Measurements from ENCODE around the gene PIP5K1B.

The PIP5K1B gene

DNA sequence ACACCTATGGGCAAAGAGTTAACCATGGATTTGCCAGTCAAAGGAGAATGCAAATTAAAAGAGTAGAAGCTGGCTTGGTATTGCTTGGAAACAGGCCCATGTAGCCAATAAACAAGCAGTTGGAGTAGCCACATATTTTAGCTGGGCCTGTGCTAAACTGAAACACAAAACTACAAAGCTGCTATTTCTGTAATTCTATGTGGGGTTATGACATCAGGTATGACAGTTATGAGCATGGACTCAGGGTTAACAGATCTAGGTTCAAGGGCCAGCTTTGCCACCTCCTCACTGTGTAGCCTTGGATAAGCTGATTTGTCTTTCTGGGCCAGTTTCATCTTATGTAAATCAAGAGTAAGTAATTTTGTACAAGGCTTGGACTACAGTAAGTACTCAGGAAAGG lies 142.7 kb downstream of the PIP5K1B start:
- DNase-seq (ENCODE audit: low read depth in 2 of 2, low spot score in 1 of 2), result no peak

DNA sequence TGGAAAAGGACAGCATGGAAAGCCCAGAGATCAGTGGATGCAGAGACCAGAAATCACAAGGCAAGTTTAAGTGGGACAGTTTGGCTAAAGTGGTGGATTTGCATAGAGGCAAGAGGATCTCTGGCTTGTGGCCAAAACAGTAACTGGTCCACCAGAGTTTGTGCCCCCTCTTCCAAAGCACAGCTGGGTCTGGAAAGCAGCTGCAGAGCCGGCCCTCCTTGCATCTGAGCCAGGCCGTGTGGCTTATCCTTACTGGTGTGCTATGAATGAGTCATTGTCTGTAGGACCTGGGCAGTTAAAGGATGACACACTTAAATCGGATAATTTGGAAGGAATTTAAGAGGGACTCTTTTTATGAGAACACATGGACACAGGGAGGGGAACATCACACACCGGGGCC lies 146.6 kb downstream of the PIP5K1B start:
- DNase-seq (ENCODE audit: low read depth in 2 of 2, low spot score in 1 of 2), result no peak

DNA sequence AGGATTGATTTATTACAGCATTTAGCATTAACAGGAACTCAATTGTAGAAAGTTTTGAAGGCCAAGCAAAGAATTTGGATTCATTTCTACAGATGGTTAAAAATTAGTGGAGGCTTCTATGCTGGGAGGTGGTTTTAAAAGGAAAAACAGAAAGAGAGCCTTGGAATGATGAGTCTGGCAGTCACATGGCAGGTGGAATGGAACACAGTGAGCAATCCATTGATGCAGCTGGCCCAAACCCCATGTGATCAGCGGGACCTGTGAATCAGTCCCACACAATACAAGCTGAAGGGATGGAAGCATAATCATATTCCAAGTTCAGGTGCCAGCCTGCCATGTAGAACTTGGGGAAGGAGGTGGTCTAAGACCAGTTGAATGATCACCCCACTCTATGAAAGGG lies 147.9 kb downstream of the PIP5K1B start:
- DNase-seq (ENCODE audit: low read depth in 2 of 2, low spot score in 1 of 2), result no peak

DNA sequence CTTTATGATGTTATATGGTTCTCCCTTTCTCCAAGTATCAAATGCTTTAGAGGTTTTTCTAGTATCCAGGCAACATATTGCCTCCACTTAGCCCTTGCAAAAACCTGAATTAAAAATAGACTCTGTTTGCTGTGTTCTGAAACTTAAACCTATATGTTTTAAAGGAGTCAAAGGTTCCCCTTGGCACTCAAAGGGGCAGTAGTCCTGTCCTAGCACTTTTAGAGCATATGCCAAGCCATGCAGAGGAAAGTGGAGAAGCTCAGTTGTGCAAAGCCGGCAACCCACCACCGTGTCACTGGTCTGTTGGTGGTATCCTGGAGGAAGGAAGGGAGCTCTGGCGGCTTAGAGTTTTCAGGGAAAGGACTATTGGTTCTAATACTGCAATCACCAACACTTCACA lies 154.3 kb downstream of the PIP5K1B start:
- no peak for DNase-seq (ENCODE audit: low read depth in 2 of 2, low spot score in 1 of 2)

DNA sequence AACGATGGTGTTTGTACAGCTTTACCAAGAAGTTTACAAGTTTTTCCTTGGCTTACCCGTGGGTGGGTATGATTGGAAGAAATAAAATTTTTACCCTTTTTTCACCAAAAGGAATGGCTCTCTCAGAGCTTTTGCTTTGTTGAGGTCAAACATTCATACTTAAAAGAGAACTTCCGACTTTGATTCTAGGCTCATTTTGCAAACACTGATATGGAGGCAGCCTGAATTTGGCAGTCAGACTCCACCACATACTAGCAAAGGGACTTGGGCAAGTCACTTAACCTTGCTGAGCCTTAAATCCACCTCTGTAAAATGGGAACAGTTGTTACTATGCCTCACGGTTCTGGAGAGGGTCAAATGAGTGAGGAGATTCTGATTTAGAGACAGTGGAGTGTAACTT lies 155.4 kb downstream of the PIP5K1B start:
- DNase-seq (ENCODE audit: low read depth in 2 of 2, low spot score in 1 of 2), result no peak

DNA sequence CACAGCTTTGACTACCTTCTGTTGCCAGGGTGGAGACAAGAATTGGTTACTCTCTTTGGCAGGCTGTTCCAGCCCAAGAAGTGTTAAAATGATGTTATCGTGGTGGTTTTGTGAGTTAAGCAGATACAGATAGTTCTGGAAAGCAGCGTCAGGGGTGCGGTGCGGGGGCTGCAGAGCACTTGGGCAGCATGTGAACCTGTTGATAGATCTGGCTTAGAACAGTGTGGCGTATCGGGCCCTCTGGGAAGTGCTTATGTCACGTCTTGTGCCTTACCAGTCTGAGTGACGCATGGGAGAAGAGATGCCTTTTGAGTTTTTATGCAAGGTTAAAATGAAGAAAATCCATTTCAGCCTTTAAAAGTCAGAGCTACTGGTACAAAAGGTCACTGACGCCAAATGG lies 156.4 kb downstream of the PIP5K1B start:
- no peak for DNase-seq (ENCODE audit: low read depth in 2 of 2, low spot score in 1 of 2)

DNA sequence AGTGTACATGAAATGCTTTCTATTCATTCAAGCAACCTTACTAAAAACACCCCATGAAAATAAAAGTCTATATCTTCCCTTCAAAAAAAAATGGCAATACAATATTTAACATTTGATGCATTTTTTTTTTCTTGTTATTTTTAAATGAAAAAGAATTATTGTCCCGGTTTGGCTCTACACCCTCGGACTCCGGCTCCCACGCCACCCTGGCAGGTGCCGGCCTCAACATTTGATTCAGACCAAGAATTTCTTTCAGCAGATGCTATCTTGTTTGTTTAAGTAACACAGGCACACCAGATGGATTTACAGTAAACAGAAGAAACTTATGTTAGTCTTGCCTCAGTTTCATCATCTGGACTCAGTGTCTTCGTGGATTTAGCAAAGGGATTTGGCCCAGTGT lies 162.0 kb downstream of the PIP5K1B start:
- DNase-seq (ENCODE audit: low read depth in 2 of 2, low spot score in 1 of 2), result no peak

DNA sequence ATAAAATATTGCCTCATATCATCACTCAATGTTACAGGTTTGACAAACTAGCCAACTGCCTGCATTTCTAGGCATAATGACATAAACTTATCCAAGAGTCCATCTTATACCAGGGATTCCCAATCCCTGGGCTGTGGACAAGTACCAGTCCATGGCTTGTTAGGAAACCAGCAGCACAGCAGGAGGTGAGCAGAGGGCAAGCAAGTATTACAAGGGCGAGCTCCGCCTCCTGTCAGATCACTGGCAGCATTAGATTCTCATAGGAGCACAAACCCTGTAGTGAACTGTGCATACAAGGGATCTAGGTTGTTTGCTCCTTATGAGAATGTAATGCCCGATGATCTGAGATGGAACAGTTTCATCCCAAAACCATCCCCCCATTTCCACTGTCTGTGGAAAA lies 164.0 kb downstream of the PIP5K1B start:
- DNase-seq (ENCODE audit: low read depth in 2 of 2, low spot score in 1 of 2), result no peak

DNA sequence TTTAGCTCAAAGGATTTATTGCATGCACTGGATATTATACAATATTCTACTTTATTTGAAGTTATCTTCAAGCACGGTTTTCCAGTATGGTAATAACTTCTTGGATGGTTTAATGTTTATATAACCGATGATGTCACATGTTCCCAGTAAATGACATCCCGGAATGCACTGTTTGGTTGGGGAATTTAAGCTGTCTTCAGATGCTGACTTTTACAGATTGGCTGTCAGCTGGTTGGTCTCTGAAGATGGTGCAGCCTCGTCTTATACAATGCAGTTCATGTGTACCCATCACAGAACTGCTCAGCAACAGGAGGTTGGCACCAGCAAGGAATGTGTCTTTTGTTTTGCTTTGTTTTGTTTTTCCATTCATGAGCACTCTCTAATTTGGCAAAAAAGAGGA lies 165.0 kb downstream of the PIP5K1B start:
- no peak for DNase-seq (ENCODE audit: low read depth in 2 of 2, low spot score in 1 of 2)

DNA sequence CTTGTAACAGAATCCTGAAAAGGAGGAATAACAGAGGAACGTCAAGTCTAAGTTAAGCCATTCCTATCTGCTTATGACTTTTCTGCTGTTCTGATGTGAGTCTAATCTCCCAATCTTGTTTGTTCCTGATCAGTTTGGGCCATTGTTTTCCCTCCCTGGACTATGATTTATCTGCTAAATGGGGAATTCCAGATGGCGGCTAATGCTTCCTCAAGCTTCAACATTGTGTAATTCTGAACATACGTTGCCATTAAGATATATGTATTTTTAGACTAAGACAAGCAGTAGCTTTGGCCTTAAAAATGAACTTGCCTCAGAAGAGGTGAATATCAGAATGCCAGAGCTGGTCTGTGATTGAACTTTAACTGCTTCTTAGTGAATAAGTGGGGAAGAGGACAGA lies 166.2 kb downstream of the PIP5K1B start:
- DNase-seq (ENCODE audit: low read depth in 2 of 2, low spot score in 1 of 2), result no peak

DNA sequence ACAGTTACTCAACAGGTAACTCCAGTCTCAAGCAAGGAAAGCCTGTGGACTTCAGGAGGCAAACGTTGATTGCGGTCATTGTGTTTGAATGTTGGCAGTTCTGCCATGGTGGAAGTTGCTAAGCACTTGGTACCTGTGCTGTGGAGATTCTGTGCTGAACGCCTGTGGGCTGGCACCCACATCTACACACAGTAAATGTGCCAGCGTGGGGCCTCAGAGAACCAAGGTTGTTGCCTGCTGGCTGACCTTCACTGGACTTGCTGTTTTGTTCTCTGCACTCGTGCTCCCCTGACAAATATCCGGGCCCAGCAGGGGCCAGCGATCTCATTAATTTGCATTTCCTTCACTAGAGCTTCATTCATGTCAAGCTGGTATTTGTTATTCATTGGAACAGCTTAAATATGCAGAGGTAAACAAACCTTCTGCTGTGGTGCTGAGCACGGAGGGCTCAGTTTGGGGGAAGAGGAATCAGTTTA lies 167.0 kb downstream of the PIP5K1B start:
- no peak for DNase-seq (ENCODE audit: low read depth in 2 of 2, low spot score in 1 of 2)

DNA sequence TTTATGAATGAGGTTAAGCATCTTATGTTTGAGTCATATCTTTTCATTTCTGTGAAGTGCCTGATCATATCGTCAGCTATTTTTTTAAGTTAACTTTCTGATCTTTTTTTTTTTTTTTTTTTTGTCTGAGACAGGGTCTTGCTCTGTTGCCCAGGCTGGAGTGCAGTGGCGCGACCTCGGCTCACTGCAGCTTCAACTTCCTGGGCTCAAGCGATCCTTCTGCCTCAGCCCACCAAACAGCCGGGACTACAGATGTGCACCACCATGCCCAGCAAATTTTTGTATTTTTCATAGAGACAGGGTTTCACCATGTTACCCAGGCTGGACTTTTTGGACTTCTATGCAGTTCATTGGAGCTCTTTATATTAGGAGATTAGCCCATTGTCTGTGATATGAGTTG lies 168.1 kb downstream of the PIP5K1B start:
- no peak for DNase-seq (ENCODE audit: low read depth in 2 of 2, low spot score in 1 of 2)

DNA sequence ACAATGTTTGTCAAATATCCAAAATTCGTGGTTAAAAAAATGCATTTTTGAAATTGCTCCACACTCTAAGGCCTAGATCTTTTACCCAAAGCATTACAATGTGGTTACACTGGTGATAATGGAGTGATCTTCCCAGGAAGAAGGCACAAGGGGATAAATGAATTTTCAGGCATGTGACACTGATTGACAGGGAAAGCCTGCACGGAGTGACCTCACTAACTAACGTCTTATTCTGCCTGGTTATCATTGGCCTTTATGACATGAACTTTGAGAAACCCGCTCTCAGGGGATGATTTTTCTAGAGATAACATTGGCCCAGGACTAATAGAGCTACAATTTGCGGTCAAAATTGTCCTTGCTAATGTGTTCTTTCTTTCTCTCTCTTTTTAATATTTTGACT lies 171.2 kb downstream of the PIP5K1B start:
- DNase-seq (ENCODE audit: low read depth in 2 of 2, low spot score in 1 of 2), result no peak

DNA sequence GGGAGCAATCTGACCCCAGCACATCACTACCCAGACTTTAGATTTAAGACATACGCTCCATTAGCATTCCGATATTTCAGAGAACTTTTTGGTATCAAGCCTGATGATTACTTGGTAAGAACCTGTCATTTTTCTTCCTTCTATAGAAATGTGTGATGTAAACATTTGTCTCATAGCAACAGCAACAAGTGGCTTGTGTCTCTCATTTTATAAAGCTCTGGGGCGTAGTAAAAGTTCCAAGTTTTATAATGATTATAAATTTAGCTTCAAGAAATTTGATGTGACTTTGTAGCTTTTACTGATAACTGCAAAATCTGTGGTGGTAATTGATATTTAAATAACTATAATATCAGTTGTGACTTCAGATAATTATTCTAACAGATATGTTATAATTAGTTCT lies 171.6 kb downstream of the PIP5K1B start:
- no peak for DNase-seq (ENCODE audit: low read depth in 2 of 2, low spot score in 1 of 2)

DNA sequence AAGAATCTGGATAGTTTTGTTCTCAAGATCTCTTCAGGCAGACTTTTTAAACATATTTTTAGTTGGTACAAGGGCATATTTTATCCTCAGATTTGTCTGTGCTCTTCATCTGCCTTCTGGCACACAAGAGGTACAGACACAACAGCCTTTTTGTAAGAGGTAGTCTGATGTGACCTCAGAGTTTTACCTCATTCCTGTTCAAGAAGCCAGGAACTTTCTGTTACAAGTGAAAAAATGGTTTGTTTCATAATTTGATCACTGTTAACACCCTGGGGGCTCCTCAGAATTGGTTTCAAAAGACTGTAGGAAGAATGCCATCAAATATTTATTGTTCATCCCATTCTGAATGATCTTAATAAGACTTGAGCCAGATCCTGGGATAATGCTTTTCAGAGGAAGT lies 172.2 kb downstream of the PIP5K1B start:
- DNase-seq (ENCODE audit: low read depth in 2 of 2, low spot score in 1 of 2), result no peak

DNA sequence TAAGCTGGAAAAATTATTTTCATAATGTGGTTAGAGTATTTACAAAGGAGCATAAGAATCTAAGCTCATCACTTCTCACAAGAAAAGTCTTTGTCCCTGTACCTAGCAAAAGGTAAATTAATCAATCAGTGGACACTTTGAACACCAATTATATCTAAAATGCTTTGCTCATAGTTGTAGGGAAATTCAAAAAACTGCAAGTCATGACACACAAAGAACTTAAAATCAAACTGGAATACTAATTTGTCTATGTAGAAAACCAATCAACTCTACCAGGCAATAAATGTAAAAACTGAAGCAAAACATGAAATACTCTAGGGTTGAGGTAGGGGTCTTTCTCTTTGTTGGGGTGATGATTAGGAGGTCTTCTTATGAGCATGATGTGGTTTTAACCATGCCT lies 173.4 kb downstream of the PIP5K1B start:
- DNase-seq (ENCODE audit: low read depth in 2 of 2, low spot score in 1 of 2), result no peak

DNA sequence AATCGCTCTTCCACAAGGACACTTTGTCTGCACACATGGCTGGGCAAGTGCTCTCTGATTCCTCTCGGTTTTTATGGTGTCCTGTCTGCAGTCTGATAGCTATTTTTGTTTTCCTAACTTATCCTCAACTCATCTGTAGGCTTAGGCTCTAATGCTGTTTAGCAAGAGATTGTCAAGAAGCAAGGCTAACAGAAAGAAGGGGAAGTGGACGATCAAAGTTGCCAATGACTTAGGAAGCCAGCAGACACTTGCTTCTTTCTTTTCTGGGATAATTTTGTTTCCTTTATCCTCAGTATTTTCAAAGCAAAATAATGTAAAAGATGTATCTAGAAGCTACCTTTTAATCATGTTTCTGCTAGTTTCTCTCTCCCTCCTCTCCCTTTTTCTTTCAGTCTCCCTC lies 178.2 kb downstream of the PIP5K1B start:
- DNase-seq (ENCODE audit: low read depth in 2 of 2, low spot score in 1 of 2), result no peak

DNA sequence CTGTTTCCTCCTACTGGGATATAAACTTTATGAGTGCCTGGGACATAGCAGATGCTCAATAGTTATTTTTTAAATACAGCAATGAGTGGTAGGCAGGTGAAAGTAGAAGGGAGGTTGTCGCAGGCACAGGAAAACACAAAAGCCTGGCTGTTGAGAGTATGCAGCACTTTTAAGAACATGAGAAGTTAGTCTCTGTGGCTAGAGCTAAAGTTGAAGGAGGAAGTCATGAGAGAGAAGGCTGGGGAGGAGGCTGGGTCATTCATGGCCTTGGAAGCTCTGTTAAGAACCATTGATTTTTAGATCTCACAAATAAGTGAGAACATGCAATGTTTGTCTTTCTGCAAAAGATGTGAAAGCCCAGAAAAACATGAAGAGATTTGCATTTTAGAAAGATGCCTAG lies 182.2 kb downstream of the PIP5K1B start:
- DNase-seq (ENCODE audit: low read depth in 2 of 2, low spot score in 1 of 2), result no peak

DNA sequence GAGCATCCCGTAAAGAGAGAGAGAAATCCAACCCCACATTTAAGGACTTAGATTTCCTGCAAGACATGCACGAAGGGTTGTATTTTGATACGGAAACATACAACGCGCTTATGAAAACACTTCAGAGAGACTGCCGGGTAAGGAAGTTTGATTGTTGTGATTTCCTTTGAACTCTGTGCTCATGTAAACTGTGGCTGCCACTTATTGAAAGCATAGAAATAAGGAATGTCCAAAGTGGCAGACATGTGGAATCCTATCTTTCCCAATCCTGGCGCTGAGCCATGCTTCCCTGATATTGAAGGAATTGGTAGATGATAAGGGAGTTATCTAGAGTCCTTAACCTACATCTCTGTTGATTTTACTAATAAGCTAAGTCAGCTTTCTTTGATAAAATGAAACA lies 189.5 kb downstream of the PIP5K1B start:
- DNase-seq (ENCODE audit: low read depth in 2 of 2, low spot score in 1 of 2), result no peak

DNA sequence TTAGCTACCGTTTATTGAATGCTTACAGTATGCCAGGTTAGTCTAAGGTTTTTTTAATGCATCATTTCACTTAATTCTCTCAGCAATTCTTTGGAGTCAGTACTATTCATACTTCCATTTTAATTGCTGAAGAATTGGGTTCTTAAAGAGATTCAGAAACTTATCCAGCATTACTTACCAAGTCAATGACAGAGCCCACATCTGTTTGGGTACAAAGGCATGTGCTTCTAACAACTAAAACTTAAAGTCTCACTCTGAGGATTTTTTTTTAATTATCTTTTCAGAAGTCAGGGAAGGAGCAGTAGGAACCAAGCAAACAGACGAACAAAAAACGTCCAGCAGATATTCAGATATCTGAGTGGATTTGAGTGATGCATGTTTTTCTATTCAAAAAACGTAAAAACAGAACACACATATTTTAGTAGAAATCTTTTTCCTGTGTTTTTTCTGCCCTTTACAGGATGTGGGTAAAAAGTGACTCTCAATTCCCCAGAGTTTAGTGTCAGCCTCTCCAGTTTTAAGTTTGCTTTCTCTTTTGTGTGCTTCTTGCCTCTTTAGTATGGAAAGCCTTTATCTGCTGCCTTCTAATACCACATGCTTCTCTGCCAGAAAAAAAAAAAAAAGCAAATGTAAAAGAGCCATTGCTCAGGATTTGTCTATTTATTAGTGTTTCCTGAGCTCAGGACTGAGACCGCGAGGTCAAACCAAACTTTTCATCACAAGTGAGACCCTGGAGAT lies 190.9 kb downstream of the PIP5K1B start:
- no peak for DNase-seq (ENCODE audit: low read depth in 2 of 2, low spot score in 1 of 2)

DNA sequence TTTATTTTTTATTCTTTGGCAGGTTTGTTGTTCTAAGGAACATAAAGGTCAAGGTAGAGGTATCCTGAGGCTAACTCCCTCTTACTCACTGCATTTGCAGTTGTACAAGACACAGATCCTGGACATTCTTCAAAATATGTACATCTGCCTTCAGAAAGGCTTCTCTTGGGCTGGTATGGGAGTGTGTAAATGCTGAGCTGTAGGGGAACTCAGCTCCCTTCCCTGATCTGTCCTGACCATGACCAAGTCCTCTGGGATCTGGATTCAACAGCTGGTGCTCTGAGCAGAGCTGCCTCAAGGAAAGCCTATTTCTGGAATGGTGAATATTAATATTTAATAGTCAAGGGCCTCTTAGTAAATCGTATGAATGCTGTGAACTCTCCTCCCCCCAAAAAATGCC lies 191.4 kb downstream of the PIP5K1B start:
- DNase-seq (ENCODE audit: low read depth in 2 of 2, low spot score in 1 of 2), result no peak

DNA sequence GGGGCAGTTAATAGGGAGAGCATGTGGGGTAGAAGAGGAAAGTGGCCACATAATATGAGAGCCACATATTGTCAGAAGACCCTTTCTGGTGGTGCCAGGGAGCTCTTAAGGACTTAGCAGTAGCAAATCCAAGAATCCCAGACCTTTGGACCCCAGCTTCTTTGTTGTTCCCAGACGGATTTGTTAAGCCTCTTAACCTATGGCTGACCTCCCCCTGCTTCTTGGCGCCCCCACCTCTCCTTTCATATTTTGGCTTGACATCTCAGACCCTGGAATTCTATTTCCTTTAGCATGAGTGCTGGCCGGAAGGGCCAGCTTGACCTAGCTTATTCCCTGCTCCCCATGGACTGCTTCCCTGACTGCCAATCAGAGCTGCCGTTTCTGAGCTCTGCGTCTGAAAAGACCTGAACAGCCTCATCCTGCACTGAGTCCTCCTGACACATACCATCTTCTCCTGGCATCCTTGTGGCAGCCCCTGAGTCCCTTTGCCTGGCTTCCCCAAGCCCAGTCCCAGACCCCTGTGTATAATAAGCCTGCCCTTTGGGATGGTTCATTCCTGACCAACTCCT lies 192.6 kb downstream of the PIP5K1B start:
- no peak for DNase-seq (ENCODE audit: low read depth in 2 of 2, low spot score in 1 of 2)

DNA sequence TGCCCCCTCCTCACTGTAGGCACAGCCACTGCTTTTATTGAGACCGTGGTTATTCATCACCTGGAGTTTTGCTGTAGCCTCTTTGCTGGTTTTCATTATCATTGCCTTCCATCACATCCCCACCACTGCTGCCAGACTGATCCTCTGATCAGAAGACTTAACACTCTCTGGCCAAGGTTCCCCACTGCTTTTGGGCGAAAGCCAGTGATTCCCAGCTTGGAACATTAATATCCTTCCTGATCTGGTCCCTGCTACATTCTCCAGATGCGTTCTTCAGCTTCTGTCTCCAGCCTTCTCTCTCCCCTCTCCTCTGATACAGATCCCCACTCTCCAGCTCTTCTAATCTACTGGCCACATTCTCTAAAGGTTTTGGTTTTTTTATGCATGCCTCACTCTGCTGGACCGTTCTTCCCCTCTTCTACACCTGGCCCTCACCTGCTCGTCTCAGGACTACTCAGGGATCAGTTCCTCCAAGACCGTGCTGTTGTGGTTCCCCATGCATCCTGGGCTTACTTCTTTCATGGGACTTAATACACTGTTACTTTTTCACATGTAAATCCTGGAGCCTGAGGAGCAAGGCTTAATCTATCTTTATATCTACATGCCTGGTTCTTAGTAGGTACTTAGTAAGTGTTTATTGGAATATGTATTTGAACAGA lies 193.9 kb downstream of the PIP5K1B start:
- DNase-seq (ENCODE audit: low read depth in 2 of 2, low spot score in 1 of 2), result no peak

Data from stimulated activated CD8-positive, alpha-beta memory T cell treated with anti-CD3 and anti-CD28 coated beads, Interleukin-4, amount 100 ng/mL, for 4 hours (primary cell).